Fibroblast of villous mesenchyme (primary cell): ENCODE data around the gene GRIK1. TPM values are rescaled to one million over a fixed set of nuclear protein-coding genes. Genes with fewer than 3 reads are reported as not detected.

Experiments used
- DNase-seq: peaks from one replicate; pipeline ENCODE4 v3.0.0-alpha.2; 2010; ENCODE audit warnings: low read depth
- H3K4me3 ChIP-seq: 2 replicates; pipeline ENCODE4 v1.5.1; 2011; ENCODE audit warnings: low read depth, mild to moderate bottlenecking, low read length
- CTCF ChIP-seq: IDR thresholded peaks from 2 replicates; pipeline ENCODE4 v1.5.1; 2012; ENCODE audit warnings: low read depth, mild to moderate bottlenecking, low read length; ENCODE audit not compliant: insufficient read depth
- total RNA-seq: library from RNA; depleted of rRNA; stranded (reverse); fragments of >200 nt; gene quantifications from 2 replicates; pipeline ENCODE4 v1.2.3, GENCODE V29; 2012

GRIK1 gene
- total RNA-seq, 1 donor: under 0.01 TPM

DNA sequence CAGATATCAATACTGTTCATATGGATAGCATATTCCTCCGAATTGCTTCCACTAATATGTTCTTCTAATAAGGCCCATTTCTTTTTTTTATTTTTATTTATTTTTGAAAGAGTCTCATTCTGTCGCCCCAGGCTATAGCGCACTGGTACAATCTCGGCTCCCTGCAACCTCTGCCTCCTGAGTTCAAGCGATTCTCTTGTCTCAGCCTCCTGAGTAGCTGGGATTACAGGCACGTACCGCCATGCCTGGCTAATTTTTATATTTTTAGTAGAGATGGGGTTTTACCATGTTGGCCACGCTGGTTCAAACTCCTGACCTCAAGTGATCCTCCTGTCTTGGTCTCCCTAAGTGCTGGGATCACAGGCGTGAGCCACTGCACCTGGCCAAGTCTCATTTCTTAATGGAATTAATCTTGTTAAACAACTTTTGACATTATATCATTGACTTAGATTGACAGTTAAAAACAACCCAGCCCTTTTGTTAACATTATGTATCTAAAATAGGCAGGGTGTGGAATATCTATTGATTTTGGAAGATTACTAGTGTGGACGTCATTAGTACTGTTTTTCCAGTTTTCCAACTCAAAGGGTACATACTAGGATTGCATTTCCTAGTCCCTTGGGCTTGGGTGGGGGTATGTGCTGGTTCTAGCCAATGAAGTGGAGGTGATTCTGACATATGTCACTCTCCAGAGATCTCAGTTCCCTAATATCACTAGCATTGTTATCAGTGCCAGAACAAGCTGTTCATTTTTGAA lies 281.4 kb downstream of the GRIK1 start:
- H3K4me3 ChIP-seq: no peak overlapping the region
- no peak for TF ChIP-seq CTCF
- no peak for DNase-seq

- no peak for DNase-seq
- TF ChIP-seq CTCF: no peak
Observed at GRCh38 chr21:29657240-29657989, 282.4 kb downstream of the GRIK1 start.

DNA sequence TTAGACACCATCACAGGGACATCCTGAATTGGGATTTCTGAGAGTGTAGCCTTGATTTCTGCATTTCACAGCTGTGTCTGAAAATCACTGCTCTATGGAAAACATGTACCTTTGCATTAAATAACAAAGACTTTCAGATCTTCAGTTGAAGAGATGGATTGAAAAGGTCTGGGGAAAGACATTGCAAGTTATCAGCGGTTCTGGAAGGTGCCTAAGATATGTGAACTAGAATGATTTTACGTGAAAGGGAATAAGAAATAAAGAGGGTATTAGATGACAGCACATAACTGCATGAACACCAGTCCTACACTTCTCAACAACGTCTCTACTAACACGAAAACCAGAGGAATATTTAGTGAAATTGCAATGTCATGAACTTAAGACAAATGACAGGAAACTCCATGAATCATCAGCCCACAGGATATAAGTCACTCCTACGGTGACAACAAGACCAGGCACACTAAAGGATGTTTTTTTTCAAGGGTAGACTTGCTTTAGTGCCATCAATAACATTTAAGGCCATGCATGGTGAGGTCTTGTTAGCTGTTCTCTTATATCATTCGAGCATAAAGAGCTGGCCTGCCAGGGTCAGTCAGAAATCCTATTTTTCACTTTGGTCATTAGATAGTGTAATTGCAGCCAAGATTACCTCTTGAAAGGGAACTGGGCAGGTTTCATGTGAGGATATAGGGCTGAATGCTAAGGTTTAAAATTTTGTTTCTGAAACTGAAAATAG lies 283.1 kb downstream of the GRIK1 start:
- TF ChIP-seq CTCF: no peak
- DNase-seq: peak; percentile 55
- no peak overlapping the region for H3K4me3 ChIP-seq

More at GRCh38 chr21:29657240-29657989, 282.4 kb downstream of the GRIK1 start:
- no peak overlapping the region for H3K4me3 ChIP-seq

DNA sequence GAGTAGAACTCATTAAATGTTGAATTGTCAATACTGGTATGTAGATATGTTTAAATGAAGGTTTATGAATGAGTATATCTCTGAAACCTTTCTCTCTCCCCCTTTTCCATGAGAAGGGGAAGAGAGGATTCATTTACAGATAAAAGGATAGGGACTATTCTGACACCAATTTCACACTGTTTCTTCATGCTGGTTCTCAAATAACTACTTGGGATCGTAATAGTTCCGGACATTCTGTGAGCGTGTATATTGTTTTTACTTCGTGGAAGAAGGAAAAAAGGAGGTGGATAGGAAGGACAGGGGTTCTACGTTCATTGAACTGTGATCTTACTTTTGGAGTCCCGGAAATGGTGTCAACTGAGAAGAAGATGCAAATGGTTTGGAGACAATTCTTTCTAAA lies 284.2 kb downstream of the GRIK1 start:
- no peak for DNase-seq
- no peak for TF ChIP-seq CTCF

DNA sequence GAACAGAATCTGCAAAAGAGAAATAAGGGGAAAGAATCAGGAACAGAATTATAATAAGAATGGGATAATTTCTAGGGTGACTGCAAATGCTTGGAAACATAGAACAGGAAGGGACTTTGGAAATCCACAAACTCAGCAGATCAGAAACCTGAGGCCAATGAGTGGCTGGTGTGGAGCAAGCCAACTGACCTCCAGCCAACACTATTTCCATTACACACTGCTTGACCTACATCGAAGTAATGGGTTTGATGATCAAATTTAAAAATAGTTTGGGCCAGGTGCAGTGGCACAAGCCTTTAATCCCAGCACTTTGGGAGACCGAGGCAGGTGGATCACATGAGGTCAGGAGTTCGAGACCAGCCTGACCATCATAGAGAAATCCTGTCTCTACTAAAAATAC lies 284.9 kb downstream of the GRIK1 start:
- no peak for TF ChIP-seq CTCF
- no peak for DNase-seq

More for the DNA sequence above, 284.2 kb downstream of the GRIK1 start:
- no peak overlapping the region for H3K4me3 ChIP-seq

GRCh38 chr21:29654203-29654602 lies 285.6 kb downstream of the GRIK1 start:
- no peak overlapping the region for H3K4me3 ChIP-seq
- no peak for TF ChIP-seq CTCF
- no peak for DNase-seq

More for the DNA sequence above, 284.9 kb downstream of the GRIK1 start:
- H3K4me3 ChIP-seq: no peak overlapping the region
